Erythroblast (primary cell): ENCODE results near the gene RIOK1.
"Not testable (repeated sequence)": the region's sequence is repeated elsewhere in the genome, so short reads cannot be mapped to it uniquely, and the experiment has no call there.

Experiments
- DNase-seq, 2 experiments: peaks; one replicate each; lab custom pipeline; 2025; lab: John Stamatoyannopoulos, UW
- GATA1 ChIP-seq: IDR thresholded peaks from 2 replicates; pipeline ENCODE4 v1.6.1; 2011; ENCODE audit warnings: low read depth, mild to moderate bottlenecking, control low read depth, low read length, moderate library complexity
- POLR2A ChIP-seq: IDR thresholded peaks from 2 replicates; pipeline ENCODE4 v1.6.1; 2011; ENCODE audit warnings: mild to moderate bottlenecking, low read length

RIOK1 gene

DNA sequence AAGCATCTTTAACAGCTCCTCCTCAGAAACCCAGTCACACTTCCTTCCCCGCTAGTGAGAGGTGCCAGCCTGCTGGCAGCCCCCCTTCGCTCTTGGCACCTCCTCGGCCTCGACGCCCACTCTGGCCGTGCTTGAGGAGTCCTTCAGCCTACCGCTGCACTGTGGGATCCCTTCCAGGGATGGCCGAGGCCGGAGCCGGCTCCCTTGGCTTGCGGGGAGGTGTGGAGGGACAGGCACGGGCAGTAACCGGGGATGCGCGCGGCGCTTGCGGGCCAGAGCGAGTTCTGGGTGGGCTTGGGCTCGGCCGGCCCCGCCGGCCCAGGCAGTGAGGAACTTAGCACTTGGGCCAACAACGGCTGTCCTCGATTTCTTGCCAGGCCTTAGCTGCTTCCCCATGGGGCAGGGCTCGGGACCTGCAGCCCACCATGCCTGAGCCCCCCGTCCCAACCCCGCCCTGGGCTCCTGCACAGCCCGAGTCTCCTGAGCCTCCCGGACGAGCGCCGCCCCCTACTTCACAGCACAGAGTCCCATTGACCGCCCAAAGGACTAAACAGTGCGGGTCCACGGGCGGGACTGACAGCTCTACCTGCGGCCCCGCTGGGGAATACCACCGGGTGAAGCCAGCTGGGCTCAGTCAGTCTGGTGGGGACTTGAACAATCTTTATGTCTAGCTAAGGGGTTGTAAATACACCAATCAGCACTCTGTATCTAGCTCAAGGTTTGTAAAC lies 51.6 kb downstream of the RIOK1 start:
- TF ChIP-seq GATA1 (no peak), POLR2A (no peak)
- DNase-seq, result no peak

DNA sequence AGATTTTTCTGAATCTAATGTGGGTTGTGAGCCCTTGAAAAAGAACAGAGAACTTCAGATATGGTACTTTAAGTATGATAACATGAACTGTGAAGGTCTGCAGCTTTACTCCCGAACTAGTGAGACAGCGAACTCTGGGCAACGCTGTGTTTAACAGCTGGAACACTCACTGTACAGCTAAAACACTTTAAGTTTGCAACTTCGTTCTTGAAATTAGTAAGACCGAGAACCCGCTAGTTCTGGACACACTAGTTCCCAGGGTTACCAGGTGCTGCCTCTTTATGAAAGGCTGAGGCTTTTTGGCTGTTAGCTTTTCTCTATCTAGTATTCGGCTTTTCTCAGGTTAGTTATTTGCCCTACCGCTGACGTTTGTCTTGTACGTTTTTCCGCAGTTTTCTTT lies 52.9 kb downstream of the RIOK1 start:
- TF ChIP-seq POLR2A (no peak), GATA1 (no peak)
- no peak for DNase-seq

- TF ChIP-seq GATA1 (no peak), POLR2A (no peak)
- DNase-seq, result no peak
Observed at GRCh38 chr6:7445101-7445500, 55.5 kb downstream of the RIOK1 start.

DNA sequence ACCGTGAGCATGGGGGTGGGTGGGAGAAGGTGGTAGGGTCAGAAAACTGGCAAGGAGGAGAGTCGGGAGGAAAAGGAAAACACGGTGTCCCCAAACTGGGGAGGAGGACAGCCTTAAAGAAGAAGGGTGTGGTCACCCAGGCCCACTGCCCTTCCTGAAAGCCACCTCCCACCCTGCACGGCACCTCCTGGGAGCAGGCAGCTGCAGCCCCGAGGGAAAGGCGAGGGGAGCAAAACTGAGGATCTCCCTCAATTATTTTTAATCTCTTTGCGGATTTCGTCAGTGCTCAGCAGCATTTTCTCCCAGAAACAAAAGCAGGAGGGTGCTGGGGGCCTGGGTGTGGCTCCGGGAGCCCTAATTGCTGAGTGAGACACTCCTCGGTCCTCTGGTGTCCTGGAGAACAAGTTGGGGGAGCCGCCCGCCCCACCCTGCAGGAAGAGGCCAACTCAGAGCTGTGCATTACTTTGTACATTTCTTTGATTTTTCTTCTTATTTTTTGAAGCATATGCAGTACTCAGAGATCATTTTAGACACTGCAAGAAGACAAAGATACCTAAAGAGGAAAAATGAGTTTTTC lies 56.4 kb downstream of the RIOK1 start:
- TF ChIP-seq GATA1 (no peak), POLR2A (no peak)
- DNase-seq, result no peak

DNA sequence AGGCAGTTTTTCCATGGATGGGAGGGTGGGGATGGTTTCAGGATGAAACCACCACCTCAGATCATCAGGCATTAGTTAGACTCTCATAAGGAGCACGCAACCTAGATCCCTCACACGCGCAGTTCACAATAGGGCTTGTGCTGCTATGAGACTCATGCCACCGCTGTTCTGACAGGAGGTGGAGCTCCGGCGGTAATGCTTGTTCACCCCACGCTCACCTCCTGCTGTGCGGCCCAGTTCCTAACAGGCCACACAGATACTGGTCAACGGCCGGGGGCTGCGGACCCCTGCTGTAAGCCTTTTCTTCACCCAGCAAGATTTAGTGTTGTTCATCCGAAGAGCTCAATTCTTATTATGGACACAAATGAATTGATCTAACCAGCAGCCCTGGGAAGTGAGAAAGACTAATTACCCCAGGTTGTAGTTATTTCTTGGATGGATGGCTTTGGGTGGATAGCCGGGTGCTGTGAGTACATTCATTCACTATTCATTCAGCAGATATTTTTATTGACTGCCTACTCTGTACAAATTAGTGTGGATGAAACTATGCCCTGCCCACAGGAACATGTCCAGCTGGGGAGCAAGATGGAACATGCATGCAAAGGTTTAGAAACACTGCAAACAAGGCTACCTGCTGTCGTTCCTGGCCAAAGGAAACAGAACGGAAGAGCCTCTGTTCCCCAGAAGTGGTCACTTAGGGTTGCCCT lies 57.2 kb downstream of the RIOK1 start:
- no peak for DNase-seq
- no peak for TF ChIP-seq GATA1
- no peak for TF ChIP-seq POLR2A

GRCh38 chr6:7448232-7448631 lies 58.6 kb downstream of the RIOK1 start:
- no peak for DNase-seq
- no peak for TF ChIP-seq POLR2A
- TF ChIP-seq GATA1, result no peak

DNA sequence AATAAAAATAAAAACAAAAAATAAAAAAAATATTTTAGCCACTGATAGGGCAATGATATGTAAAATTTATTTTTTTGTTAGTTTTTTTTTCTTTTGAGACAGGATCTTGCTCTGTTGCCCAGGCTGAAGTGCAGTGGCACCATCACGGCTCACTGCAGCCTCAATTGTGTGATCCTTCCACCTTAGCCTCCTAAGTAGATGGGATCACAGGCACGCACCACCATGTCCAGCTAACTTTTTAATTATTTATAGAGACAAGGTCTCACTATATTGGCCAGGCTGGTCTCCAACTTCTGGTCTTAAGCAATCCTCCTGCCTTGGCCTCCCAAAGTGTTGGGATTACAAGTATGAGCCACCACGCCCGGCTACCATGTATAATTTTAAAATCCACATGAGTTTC lies 59.4 kb downstream of the RIOK1 start:
- no peak for DNase-seq
- TF ChIP-seq GATA1 (no peak), POLR2A (no peak)

GRCh38 chr6:7451326-7451725 lies 61.7 kb downstream of the RIOK1 start:
- no peak for DNase-seq
- TF ChIP-seq POLR2A (no peak), GATA1 (no peak)

DNA sequence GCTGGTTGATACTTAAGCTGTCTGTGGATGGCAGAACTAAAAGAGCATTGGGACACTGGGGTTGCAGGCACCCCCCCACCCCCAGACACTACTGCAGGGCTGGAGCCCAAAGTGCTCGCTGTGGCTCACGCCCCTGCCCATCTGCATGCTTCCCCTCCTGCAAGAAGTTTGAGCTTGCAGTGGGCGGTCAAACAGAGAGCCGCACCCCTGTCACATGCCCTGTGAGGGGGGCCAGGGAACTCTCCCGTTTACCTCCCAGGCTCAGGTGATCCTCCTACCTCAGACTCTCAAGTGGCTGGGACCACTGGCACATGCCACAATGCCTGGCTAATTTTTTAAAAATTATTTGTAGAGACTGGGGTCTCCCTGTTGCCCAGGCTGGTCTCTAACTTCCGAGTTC lies 63.3 kb downstream of the RIOK1 start:
- DNase-seq, result no peak
- TF ChIP-seq GATA1, result no peak
- TF ChIP-seq POLR2A, result no peak

DNA sequence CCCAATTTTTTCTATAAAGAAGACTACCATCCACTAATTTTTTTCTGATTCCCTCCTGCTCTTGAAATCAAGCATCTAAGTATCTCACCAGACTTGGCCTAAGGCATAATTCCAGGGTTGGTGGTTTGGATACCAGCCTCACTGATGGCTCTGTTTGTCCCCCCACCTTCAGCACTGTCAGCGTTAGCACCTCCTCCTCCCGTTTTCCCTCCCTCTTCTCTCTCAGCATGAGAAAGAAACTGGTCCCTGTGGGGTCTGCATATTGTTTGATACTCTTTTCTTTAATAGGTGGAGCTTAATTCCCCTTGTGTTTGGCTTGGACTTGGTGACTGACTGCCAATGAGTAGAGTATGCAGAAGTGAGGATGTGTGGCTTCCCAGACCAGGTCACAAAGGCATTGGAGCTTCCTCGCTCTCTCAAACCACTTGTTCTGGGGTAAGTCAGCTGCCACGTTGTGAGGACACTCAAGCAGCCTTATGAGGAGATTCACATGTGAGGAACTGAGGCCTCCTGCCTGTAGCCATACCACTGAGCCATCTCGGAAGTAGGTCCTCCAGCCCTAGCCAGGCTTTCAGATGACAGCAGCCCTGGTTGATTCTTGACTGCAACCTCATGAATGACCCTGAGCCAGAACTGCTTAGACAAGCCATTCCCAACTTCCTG lies 65.2 kb downstream of the RIOK1 start:
- DNase-seq, result no peak
- no peak for TF ChIP-seq GATA1
- TF ChIP-seq POLR2A, result no peak

DNA sequence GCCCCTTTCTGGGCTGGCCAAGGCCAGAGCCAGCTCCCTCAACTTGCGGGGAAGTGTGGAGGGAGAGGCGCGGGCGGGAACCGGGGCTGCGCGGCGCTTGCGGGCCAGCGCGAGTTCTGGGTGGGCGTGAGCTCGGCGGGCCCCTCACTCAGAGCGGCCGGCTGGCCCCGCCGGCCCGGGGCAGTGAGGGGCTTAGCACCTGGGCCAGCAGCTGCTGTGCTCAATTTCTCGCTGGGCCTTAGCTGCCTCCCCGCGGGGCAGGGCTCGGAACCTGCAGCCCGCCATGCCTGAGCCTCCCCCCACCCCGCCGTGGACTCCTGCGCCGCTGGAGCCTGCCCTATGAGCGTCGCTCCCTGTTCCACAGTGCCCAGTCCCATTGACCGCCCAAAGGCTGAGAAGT lies 66.7 kb downstream of the RIOK1 start:
- not testable (repeated sequence) for DNase-seq

DNA sequence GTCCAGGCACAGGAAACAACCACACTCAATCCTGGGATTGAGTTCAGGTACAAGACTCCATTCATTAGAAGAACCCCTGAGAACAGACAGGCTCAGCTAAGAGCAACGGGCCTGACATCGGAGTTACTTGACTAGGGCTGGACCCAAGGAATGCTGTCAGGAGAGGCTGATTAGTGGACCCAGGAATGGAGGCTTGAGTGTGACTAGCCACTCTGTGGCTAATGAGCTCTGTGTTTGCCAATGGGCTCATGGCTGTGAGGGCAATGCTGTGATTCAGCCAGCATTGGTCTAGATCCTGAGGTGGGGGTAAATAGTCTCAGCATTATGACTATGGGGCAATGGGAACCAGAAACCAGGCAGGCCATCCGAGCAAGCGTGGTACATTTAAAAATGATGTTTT lies 71.8 kb downstream of the RIOK1 start:
- DNase-seq, result no peak
- no peak for TF ChIP-seq POLR2A
- TF ChIP-seq GATA1, result no peak

GRCh38 chr6:7463785-7464184 lies 74.2 kb downstream of the RIOK1 start:
- TF ChIP-seq GATA1, result no peak
- no peak for TF ChIP-seq POLR2A
- no peak for DNase-seq
